OCI-LY3 (cell line): ENCODE measurements around the gene PJVK.

Experiments
- H2AFZ ChIP-seq: fragments of 200-600, 300-600 bp; shearing (Covaris generic); 2 replicates; pipeline ENCODE4 v1.6.0; 2014; ENCODE audit warnings: antibody characterized with exemption, low read depth, low read length
- H3K27ac ChIP-seq: fragments of 200-600, 300-600 bp; sonication (generic); 2 replicates; pipeline ENCODE4 v1.5.1; 2014; ENCODE audit warnings: mild to moderate bottlenecking, low read length, moderate library complexity, mixed read lengths
- H3K27me3 ChIP-seq: fragments of 200-600, 300-600 bp; sonication (generic); 2 replicates; pipeline ENCODE4 v1.6.1; 2014; ENCODE audit warnings: low read depth, low read length, mixed read lengths
- H3K36me3 ChIP-seq: fragments of 200-600, 300-600 bp; sonication (generic); replicated peaks from 2 replicates; pipeline ENCODE3; 2014; ENCODE audit warnings: low read depth, low read length, mixed read lengths
- H3K4me1 ChIP-seq: fragments of 300-600, 200-600 bp; sonication (generic); 2 replicates; pipeline ENCODE4 v1.6.1; 2014; ENCODE audit warnings: low read length, mixed read lengths
- H3K4me2 ChIP-seq: fragments of 200-600, 300-600 bp; sonication (generic); 2 replicates; pipeline ENCODE4 v1.6.1; 2014; ENCODE audit warnings: low read length, mixed read lengths
- H3K4me3 ChIP-seq: fragments of 300-600, 200-600 bp; sonication (generic); 2 replicates; pipeline ENCODE4 v1.5.1; 2014; ENCODE audit warnings: antibody characterized with exemption, mild to moderate bottlenecking, low read length, moderate library complexity
- H3K79me2 ChIP-seq: fragments of 300-600, 200-600 bp; shearing (Covaris generic); 2 replicates; pipeline ENCODE4 v1.6.1; 2014; ENCODE audit warnings: mild to moderate bottlenecking, low read length, mixed read lengths
- H3K9ac ChIP-seq: fragments of 300-600, 200-600 bp; shearing (Covaris generic); 2 replicates; pipeline ENCODE4 v1.6.0; 2014; ENCODE audit warnings: mild to moderate bottlenecking, low read length, moderate library complexity
- H3K9me3 ChIP-seq: fragments of 200-600, 300-600 bp; shearing (Covaris generic); 2 replicates; pipeline ENCODE4 v1.6.1; 2014; ENCODE audit warnings: low read length, mixed read lengths; ENCODE audit not compliant: insufficient read depth
- H4K20me1 ChIP-seq: fragments of 200-600, 300-600 bp; sonication (generic); 2 replicates; pipeline ENCODE4 v1.6.1; 2016; ENCODE audit warnings: low read length, mixed read lengths; ENCODE audit not compliant: insufficient read depth
- CTCF ChIP-seq: fragments of 200-600, 300-600 bp; sonication (generic); IDR thresholded peaks from 2 replicates; pipeline ENCODE4 v1.5.1; 2014; ENCODE audit warnings: antibody characterized with exemption, low read length, low read depth
- EZH2phosphoT487 ChIP-seq: fragments of 200-600 bp; shearing (Covaris generic); IDR thresholded peaks from 2 replicates; pipeline ENCODE4 v1.6.1; 2018; ENCODE audit warnings: antibody characterized with exemption, mixed run types, low read depth

The PJVK gene

GRCh38 chr2:178477443-178478129, 26.4 kb downstream of the PJVK start:
- H2AFZ ChIP-seq = peak overlapping the region; percentile 99; the same call in 1 of the 2 replicates
- peaks cover 23% of the 10 kb centered on the region for H3K79me2 ChIP-seq
- H3K9ac ChIP-seq = peak overlapping the region; percentile 93
- no peaks in the 10 kb centered on the region for H3K27me3 ChIP-seq
- H3K9me3 ChIP-seq = no peaks in the 10 kb centered on the region
- peak overlapping the region; percentile 97 for H3K4me3 ChIP-seq
- no peak for TF ChIP-seq EZH2phosphoT487
- TF ChIP-seq CTCF = no peak
- peaks cover 11% of the 10 kb centered on the region for H4K20me1 ChIP-seq
- peaks cover 29% of the 10 kb centered on the region for H3K4me1 ChIP-seq
- peak overlapping the region; percentile 91 for H3K4me2 ChIP-seq
- H3K27ac ChIP-seq = no peak overlapping the region
- H3K36me3 ChIP-seq = no peaks in the 10 kb centered on the region

- peak overlapping the region; percentile 78 for H3K27ac ChIP-seq
- H3K4me3 ChIP-seq = peak overlapping the region; percentile 97
- peak overlapping the region; percentile 93 for H3K9ac ChIP-seq
- H4K20me1 ChIP-seq = peaks cover 16% of the 10 kb centered on the region
- no peaks in the 10 kb centered on the region for H3K27me3 ChIP-seq
- no peaks in the 10 kb centered on the region for H3K36me3 ChIP-seq
- peak overlapping the region; percentile 99 for H2AFZ ChIP-seq
- no peaks in the 10 kb centered on the region for H3K9me3 ChIP-seq
- peak overlapping the region; percentile 91 for H3K4me2 ChIP-seq
- no peak for TF ChIP-seq CTCF
- no peak for TF ChIP-seq EZH2phosphoT487
- peaks cover 34% of the 10 kb centered on the region for H3K4me1 ChIP-seq
- H3K79me2 ChIP-seq = peaks cover 28% of the 10 kb centered on the region
These were observed 26.9 kb downstream of the PJVK start for GRCh38 chr2:178478130-178478438.

- TF ChIP-seq EZH2phosphoT487 (no peak), CTCF (peak; percentile 80)
- Histone ChIP-seq H3K4me1 (peaks cover 34% of the 10 kb centered on the region), H3K4me2 (peak within 1 kb of the TSS; percentile 91), H3K27me3 (no peaks in the 10 kb centered on the region), H3K36me3 (no peaks in the 10 kb centered on the region), H3K4me3 (peak within 1 kb of the TSS; percentile 97), H3K9ac (peak within 1 kb of the TSS; percentile 93), H3K27ac (peak within 1 kb of the TSS; percentile 78), H3K79me2 (peaks cover 34% of the 10 kb centered on the region), H2AFZ (peak within 1 kb of the TSS; percentile 99), H4K20me1 (peaks cover 16% of the 10 kb centered on the region), H3K9me3 (no peaks in the 10 kb centered on the region)
These were observed 27.5 kb downstream of the PJVK start, which contains the start of gene FKBP7 for GRCh38 chr2:178478439-178479274. TSS of gene FKBP7 (minus strand) at chr2:178478600. CDS start at chr2:178478499, 101 bp downstream.

- Histone ChIP-seq H3K9me3 (no peaks in the 10 kb centered on the region), H4K20me1 (peaks cover 19% of the 10 kb centered on the region), H3K4me3 (peak overlapping the region; percentile 97), H3K27me3 (no peaks in the 10 kb centered on the region), H3K27ac (peak overlapping the region; percentile 14; the same call in 1 of the 2 replicates), H3K9ac (peak overlapping the region; percentile 93), H3K36me3 (no peaks in the 10 kb centered on the region), H2AFZ (no peak overlapping the region), H3K4me2 (peak overlapping the region; percentile 91), H3K4me1 (peaks cover 34% of the 10 kb centered on the region), H3K79me2 (peaks cover 40% of the 10 kb centered on the region)
- TF ChIP-seq EZH2phosphoT487 (no peak), CTCF (no peak)
These were observed 28.1 kb downstream of the PJVK start for GRCh38 chr2:178479275-178479616.
